IMR-90 (cell line): ENCODE results near the gene SLC8A3. TPM values are rescaled to one million over a fixed set of nuclear protein-coding genes. Genes with fewer than 3 reads are reported as not detected.

Experiments
- ATAC-seq: fragments of 200-7000 bp; cut with Tn5 transposase; 2 replicates; pipeline ENCODE4 v1.9.1; 2020; ENCODE audit warnings: low read depth, mild to moderate bottlenecking, moderate library complexity
- BruUV-seq: library from RNA; stranded (reverse); fragments of 400-500 nt; replicated peaks from 2 replicates; lab custom pipeline; 2021; lab: Mats Ljungman, UMichigan
- CTCF ChIA-PET: fragments of 300-600 bp; formaldehyde crosslinking; extraction: SDS; loops from one replicate; lab custom pipeline; 2021; ENCODE audit warnings: antibody characterized with exemption; lab: Yijun Ruan, JAX
- POLR2A ChIA-PET: fragments of 300-600 bp; sonication (Branson Sonifier 250); formaldehyde crosslinking; loops from one replicate; lab custom pipeline; 2022; ENCODE audit warnings: antibody characterized with exemption; ENCODE audit not compliant: unreplicated experiment; lab: Charles Lee
- DNase-seq: peaks from one replicate; pipeline ENCODE4 v3.0.0; 2013
- H2AFZ ChIP-seq: replicated peaks from 2 replicates; pipeline ENCODE3; 2013; ENCODE audit warnings: low read length, mild to moderate bottlenecking; ENCODE audit not compliant: poor library complexity
- H2AK5ac ChIP-seq: 2 replicates; pipeline ENCODE4 v1.6.1; 2013; ENCODE audit warnings: low read depth, low read length, inconsistent platforms
- H2AK9ac ChIP-seq: replicated peaks from 2 replicates; pipeline ENCODE3; 2013; ENCODE audit warnings: mild to moderate bottlenecking, low read depth, low read length, moderate library complexity; ENCODE audit not compliant: poor library complexity
- H2BK120ac ChIP-seq: 2 replicates; pipeline ENCODE4 v1.6.1; 2013; ENCODE audit warnings: low read depth, low read length, inconsistent platforms
- H2BK15ac ChIP-seq: 3 replicates; pipeline ENCODE4 v1.6.1; 2013; ENCODE audit warnings: low read depth, low read length, inconsistent platforms
- H2BK20ac ChIP-seq: 2 replicates; pipeline ENCODE4 v1.6.1; 2013; ENCODE audit warnings: low read depth, mild to moderate bottlenecking, inconsistent platforms, low read length, moderate library complexity
- H2BK5ac ChIP-seq: 2 replicates; pipeline ENCODE4 v1.6.1; 2013; ENCODE audit warnings: mild to moderate bottlenecking, low read depth, low read length, inconsistent platforms; ENCODE audit not compliant: poor library complexity, severe bottlenecking
- H3K14ac ChIP-seq: replicated peaks from 2 replicates; pipeline ENCODE4 v1.6.1; 2013; ENCODE audit warnings: low read depth, low read length, inconsistent platforms
- H3K18ac ChIP-seq: 2 replicates; pipeline ENCODE4 v1.6.1; 2013; ENCODE audit warnings: low read depth, low read length, control low read depth
- H3K23ac ChIP-seq: 2 replicates; pipeline ENCODE4 v1.6.1; 2013; ENCODE audit warnings: low read depth, low read length, inconsistent platforms
- H3K27ac ChIP-seq: 2 replicates; pipeline ENCODE4 v1.5.1; 2013; ENCODE audit warnings: mild to moderate bottlenecking, control low read depth, low read length; ENCODE audit not compliant: insufficient read depth
- H3K27me3 ChIP-seq: 2 replicates; pipeline ENCODE4 v1.6.1; 2013; ENCODE audit warnings: low read length; ENCODE audit not compliant: control insufficient read depth, insufficient read depth
- H3K36me3 ChIP-seq: 2 replicates; pipeline ENCODE4 v1.6.1; 2013; ENCODE audit warnings: low read length, mixed read lengths; ENCODE audit not compliant: control insufficient read depth, insufficient read depth
- H3K4ac ChIP-seq: 2 replicates; pipeline ENCODE4 v1.6.1; 2013; ENCODE audit warnings: low read depth, low read length, inconsistent platforms
- H3K4me1 ChIP-seq: 2 replicates; pipeline ENCODE4 v1.6.1; 2013; ENCODE audit warnings: low read length, mixed read lengths; ENCODE audit not compliant: control insufficient read depth, insufficient read depth
- H3K4me2 ChIP-seq: 2 replicates; pipeline ENCODE4 v1.6.1; 2013; ENCODE audit warnings: low read depth, mild to moderate bottlenecking, control low read depth, low read length, moderate library complexity
- H3K4me3 ChIP-seq: 2 replicates; pipeline ENCODE4 v1.5.1; 2013; ENCODE audit warnings: low read depth, mild to moderate bottlenecking, control low read depth, low read length, moderate library complexity; ENCODE audit not compliant: insufficient read depth
- H3K56ac ChIP-seq: 2 replicates; pipeline ENCODE4 v1.6.1; 2013; ENCODE audit warnings: low read length, inconsistent platforms; ENCODE audit not compliant: insufficient read depth; ENCODE audit errors: extremely low read depth
- H3K79me1 ChIP-seq, 2 experiments: 2 replicates each; pipeline ENCODE4 v1.6.1; 2013; ENCODE audit warnings: low read length in 2 of 2, inconsistent platforms in 1 of 2, low read depth in 1 of 2
- H3K9ac ChIP-seq: 2 replicates; pipeline ENCODE4 v1.6.1; 2013; ENCODE audit warnings: low read depth, low read length, control low read depth
- H3K9me1 ChIP-seq: 2 replicates; pipeline ENCODE4 v1.6.1; 2013; ENCODE audit warnings: low read length, inconsistent platforms; ENCODE audit not compliant: insufficient read depth
- H3K9me3 ChIP-seq: 2 replicates; pipeline ENCODE4 v1.6.1; 2013; ENCODE audit warnings: low read length; ENCODE audit not compliant: control insufficient read depth, insufficient read depth
- H4K20me1 ChIP-seq: 2 replicates; pipeline ENCODE4 v1.6.1; 2013; ENCODE audit warnings: low read length, inconsistent platforms; ENCODE audit not compliant: insufficient read depth
- H4K5ac ChIP-seq: 2 replicates; pipeline ENCODE4 v1.6.1; 2013; ENCODE audit warnings: mild to moderate bottlenecking, low read depth, low read length, control low read depth
- H4K8ac ChIP-seq, 2 experiments: 2 replicates each; pipeline ENCODE4 v1.6.1; 2013; ENCODE audit warnings: low read depth in 2 of 2, low read length in 2 of 2, control low read depth in 1 of 2, inconsistent platforms in 1 of 2
- H4K91ac ChIP-seq: 2 replicates; pipeline ENCODE4 v1.6.1; 2013; ENCODE audit warnings: low read depth, low read length, inconsistent platforms; ENCODE audit not compliant: insufficient read depth
- MXI1 ChIP-seq: IDR thresholded peaks from 2 replicates; pipeline ENCODE4 v1.6.1; 2012; ENCODE audit warnings: low read depth, mild to moderate bottlenecking, low read length, moderate library complexity, borderline replicate concordance
- RCOR1 ChIP-seq: IDR thresholded peaks from 2 replicates; pipeline ENCODE4 v1.6.1; 2012; ENCODE audit warnings: mild to moderate bottlenecking, low read length, improper control_type of control experiment; ENCODE audit not compliant: insufficient replicate concordance
- WGBS, 2 experiments: methylation state at CpG; one replicate each; pipeline versions ENCODE4 v1.1.5 to v1.1.7; 2013; ENCODE audit warnings: missing lambda C conversion rate in 2 of 2; ENCODE audit not compliant: insufficient read length in 1 of 2; ENCODE audit errors: extremely low coverage in 2 of 2; 5-methylcytosine and 5-hydroxymethylcytosine counted together
- dilution Hi-C: fragments of 300-500 bp; cut with HindIII; formaldehyde crosslinking; loops from one replicate; pipeline ENCODE4 v1.14.3; 2018; ENCODE audit warnings: low sequenced_read_pairs; ENCODE audit not compliant: unreplicated experiment
- in situ Hi-C: fragments of 300-500 bp; cut with MboI; formaldehyde crosslinking; loops from 3 replicates; pipeline ENCODE4 v1.14.3; 2019; ENCODE audit warnings: low sequenced_read_pairs, inconsistent platforms, mixed read lengths
- intact Hi-C: fragments of 100-400 bp; cut with micrococcal nuclease; formaldehyde crosslinking; loops from 2 replicates; pipeline ENCODE4 v1.10.0; 2022
- polyA plus RNA-seq, 3 experiments: library from polyadenylated mRNA; depleted of rRNA; stranded (reverse); fragments of >200 nt; gene quantifications; 2 replicates each; pipeline ENCODE4 v1.2.3, GENCODE V29; 2012; ENCODE audit warnings: low replicate concordance in 1 of 3
- total RNA-seq: library from RNA; depleted of rRNA; stranded (reverse); fragments of >200 nt; gene quantifications from 2 replicates; pipeline ENCODE4 v1.2.3, GENCODE V29; 2012

SLC8A3 gene
- total and polyA plus RNA-seq, 2 of the 4 experiments (the other 2 are of a cell fraction) = under 0.01 TPM; not detected in 1

DNA sequence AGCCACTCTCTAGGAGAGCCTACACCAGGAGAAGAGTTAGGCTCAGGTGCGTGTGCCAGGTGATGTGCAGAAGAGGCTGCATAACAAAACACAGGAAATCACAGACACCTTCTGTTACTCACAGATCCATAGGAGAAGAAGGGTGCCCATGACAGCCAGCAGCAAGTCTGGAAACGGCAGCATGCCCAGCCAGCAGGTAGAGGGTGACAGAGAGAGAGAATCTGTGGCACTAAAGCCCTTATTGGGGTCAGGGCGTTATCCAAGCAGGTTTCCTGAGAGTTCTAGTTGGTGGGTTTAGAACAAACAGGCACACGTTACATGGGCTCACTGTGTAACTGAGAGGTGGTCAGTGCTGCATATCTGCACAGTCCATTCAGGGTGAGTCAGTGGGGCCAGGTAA lies 14.9 kb upstream of the SLC8A3 start:
- ATAC-seq = no peak
- no peak overlapping the region for H4K8ac ChIP-seq
- H3K4me2 ChIP-seq = no peak overlapping the region
- intact Hi-C loops = no loop called here
- H3K36me3 ChIP-seq = no peaks in the 10 kb centered on the region
- no peak overlapping the region for H3K9ac ChIP-seq
- H2BK20ac ChIP-seq = no peak overlapping the region
- CTCF ChIA-PET = no interaction called here
- H4K5ac ChIP-seq = no peak overlapping the region
- in situ Hi-C loops = no loop called here
- H2BK5ac ChIP-seq = no peak overlapping the region
- 40% methylated on average over 2 of the region's 4 CpGs; no CpG with 5 or more reads in 1 of the 2 experiments for WGBS, 2 experiments
- no peaks in the 10 kb centered on the region for H3K9me3 ChIP-seq
- no peak overlapping the region for H3K18ac ChIP-seq
- POLR2A ChIA-PET = no interaction called here
- H3K27ac ChIP-seq = no peak overlapping the region
- H3K27me3 ChIP-seq = no peaks in the 10 kb centered on the region; the same call in 1 of the 2 replicates
- H4K91ac ChIP-seq = no peak overlapping the region
- H4K20me1 ChIP-seq = no peaks in the 10 kb centered on the region
- no peak overlapping the region for H3K56ac ChIP-seq
- H3K4ac ChIP-seq = no peak overlapping the region
- H2AFZ ChIP-seq = no peak overlapping the region
- DNase-seq = no peak
- no peak overlapping the region for H3K4me3 ChIP-seq
- H3K4me1 ChIP-seq = no peaks in the 10 kb centered on the region
- H2AK9ac ChIP-seq = no peak overlapping the region
- no peak overlapping the region for H2AK5ac ChIP-seq
- no peak overlapping the region for H2BK15ac ChIP-seq
- TF ChIP-seq MXI1 (no peak), RCOR1 (no peak)
- H3K9me1 ChIP-seq = no peaks in the 10 kb centered on the region
- dilution Hi-C loops = no loop called here
- H3K23ac ChIP-seq = no peak overlapping the region
- no TSS peak for BruUV-seq
- no peaks in the 10 kb centered on the region for H3K79me1 ChIP-seq
- no peak overlapping the region for H2BK120ac ChIP-seq
- H3K14ac ChIP-seq = no peak overlapping the region
